Measurements from ENCODE around the gene IGSF23.

IGSF23 gene

DNA sequence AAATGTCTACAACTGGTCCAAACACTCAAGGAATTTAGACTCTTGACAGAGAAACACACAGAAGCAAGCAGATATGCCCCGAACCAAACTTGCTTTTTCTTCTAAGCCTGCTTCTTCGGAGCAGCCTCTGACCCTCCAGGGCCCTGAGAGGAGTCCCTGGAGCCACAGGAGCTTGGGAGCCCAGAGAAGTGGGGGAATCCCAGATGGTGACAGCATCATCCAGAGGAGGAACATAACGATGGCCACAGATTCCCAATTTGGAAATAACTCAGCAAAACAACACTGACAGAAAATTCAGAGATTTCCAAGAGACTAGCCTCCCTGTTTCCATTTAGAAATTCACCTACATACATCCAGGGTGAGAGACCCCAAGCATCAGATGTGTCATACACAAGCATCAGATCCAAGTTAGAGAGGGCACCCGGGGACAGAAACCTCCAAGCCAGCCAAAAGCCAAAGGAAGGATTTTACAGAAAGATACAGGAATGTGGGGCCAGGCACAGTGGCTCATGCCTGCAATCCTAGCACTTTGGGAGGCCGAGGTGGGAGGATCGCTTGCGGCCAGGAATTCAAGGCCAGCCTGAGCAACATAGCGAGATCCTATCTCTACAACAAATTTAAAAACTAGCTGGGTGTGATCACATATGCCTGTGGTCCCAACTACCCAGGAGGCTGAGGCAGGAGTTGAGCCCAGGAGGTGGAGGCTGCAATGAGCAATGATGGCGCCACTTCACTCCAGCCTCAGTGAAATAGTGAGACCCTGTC lies 28.3 kb downstream of the IGSF23 start:
- no peak for DNase-seq (ENCODE audit: low read depth in 2 of 2)

DNA sequence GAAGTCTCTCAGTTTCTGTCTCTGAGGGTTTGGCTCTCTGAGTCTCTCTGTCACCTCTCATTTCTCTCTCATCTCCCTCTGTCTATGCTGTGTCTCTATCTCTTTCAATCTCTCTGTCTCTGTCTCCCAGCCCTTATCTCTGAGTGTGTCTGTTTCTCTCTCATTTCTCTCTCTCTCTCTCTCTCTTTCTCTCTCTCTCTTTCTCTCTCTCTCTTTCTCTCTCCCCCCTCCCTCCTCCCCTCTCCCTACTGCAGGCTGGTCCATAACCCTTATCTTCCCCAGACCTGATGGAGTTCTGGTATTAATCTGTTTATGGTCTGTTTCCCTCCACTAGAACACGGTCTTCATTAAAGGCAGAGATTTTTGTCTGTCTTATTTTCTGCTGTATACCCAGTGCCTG lies 29.0 kb downstream of the IGSF23 start:
- DNase-seq (ENCODE audit: low read depth in 2 of 2) = no peak

GRCh38 chr19:44643605-44644401 lies 30.4 kb downstream of the IGSF23 start, which contains the start of gene PVR:
Gene PVR (plus strand): TSS chr19:44643910. CDS start chr19:44644097, 187 bp downstream.
- DNase-seq (ENCODE audit: low read depth in 2 of 2) = peak in 1 of 2 donors; percentile 22

GRCh38 chr19:44644402-44645016 lies 31.1 kb downstream of the IGSF23 start:
- DNase-seq (ENCODE audit: low read depth in 2 of 2) = no peak

GRCh38 chr19:44645407-44646048 lies 32.2 kb downstream of the IGSF23 start:
- DNase-seq (ENCODE audit: low read depth in 2 of 2) = no peak

DNA sequence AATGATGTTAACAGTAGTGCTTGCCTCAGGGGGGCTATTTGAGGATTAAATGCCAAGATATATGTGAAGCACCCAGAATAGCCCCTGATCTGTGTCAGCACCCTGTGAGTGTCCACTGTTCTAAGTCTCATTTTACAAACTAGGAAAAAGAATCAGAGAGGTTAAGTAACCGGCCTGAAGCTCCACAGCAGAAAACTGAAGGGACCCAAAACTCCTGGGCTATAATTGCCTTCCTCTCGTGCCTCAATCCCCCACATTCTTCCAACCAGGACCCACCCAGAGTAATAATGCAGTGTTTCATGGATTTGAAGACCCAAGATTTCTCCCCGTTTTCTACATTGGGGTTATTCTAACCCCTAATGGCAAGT lies 32.7 kb downstream of the IGSF23 start:
- no peak for DNase-seq (ENCODE audit: low read depth in 2 of 2)

DNA sequence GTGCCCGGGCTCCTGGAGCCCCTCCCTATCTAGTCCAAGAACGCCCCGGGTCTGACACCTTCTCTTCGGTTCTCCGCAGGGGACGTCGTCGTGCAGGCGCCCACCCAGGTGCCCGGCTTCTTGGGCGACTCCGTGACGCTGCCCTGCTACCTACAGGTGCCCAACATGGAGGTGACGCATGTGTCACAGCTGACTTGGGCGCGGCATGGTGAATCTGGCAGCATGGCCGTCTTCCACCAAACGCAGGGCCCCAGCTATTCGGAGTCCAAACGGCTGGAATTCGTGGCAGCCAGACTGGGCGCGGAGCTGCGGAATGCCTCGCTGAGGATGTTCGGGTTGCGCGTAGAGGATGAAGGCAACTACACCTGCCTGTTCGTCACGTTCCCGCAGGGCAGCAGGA lies 33.8 kb downstream of the IGSF23 start:
- no peak for DNase-seq (ENCODE audit: low read depth in 2 of 2)

DNA sequence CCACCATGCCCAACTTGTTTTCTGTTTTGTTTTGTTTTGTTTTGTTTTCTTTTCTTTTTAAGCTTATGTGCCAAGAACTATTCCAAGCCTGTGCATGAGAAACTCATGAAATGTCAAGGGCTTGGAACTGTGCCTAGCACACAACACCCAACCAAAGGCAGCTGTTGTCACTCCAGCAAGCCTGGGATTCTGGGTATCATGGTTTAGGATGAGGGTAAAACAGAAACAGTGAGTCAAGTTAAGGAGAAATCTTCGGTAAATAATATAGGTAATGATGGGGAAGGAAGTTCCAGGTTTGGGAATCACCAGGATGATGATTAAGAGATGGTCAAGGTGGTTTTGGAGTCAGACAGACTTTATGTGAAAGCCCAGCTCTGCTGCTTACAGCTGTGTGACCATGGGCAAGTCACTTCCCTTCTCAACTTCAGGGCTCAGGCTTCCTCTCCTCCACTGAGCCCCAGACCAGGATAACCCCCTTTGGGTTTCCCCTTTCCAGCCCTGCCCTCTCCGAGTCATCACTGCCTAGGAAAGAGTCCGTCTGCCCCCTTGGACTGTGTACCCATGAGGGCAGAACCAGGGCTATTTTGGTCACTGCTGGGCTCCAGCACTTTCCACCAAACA lies 35.4 kb downstream of the IGSF23 start:
- DNase-seq (ENCODE audit: low read depth in 2 of 2) = no peak

- no peak for DNase-seq (ENCODE audit: low read depth in 2 of 2)
These were observed 36.3 kb downstream of the IGSF23 start for GRCh38 chr19:44649578-44650145.

DNA sequence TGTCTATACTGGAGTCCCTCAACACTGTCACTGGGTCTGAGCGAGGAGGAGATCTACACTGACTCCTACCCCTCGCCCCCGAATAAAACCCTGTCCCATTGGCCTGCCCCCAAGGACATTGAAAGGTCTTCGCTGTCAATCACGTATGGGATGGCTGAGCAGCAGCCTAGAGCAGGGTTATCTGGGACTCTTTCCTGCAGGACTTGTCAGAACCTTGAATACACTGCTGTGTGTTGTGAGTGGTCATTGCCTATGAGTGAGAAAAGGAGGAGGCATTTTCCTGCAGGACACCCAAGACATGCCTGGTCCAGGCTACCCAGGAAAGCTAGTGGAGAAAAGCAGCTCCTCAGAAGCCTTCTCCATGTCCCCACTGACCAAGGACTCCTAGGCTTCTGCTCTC lies 40.0 kb downstream of the IGSF23 start:
- no peak for DNase-seq (ENCODE audit: low read depth in 2 of 2)

DNA sequence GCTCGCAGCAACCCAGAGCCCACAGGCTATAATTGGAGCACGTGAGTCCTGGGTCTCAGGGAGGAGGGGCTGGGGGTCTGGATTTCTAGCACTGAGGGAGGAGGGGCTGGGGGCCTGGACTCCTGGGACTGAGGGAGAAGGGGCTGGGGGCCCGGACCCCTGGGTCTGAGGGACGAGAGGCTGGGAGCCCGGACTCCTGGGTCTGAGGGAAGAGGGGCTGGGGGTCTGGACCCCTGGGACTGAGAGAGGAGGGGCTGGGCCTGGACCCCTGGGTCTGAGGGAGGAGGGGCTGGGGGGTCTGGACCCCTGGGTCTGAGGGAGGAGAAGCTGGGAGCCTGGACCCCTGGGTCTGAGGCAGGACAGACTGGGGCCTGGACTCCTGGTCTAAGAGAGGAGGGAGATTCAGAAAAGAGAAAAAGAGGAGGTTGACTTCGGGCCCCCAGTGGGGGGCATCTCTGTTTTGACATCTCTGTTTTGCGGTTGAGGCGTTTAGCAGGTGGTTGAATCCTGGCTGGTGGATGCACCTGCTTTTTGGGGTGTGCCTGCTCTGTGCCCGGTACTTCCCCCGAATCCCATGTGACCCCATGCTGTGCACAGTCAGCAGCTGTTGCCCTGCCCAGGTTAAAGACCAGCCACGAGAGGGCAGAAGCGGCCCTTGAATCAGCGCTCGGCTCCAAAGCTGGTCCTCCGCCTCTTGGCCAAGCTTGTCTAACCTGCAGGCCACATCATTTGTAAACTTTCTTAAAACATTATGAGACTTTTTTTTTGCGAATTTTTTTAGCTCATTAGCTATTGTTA lies 40.8 kb downstream of the IGSF23 start:
- DNase-seq (ENCODE audit: low read depth in 2 of 2) = peak; percentile 34 to 39

DNA sequence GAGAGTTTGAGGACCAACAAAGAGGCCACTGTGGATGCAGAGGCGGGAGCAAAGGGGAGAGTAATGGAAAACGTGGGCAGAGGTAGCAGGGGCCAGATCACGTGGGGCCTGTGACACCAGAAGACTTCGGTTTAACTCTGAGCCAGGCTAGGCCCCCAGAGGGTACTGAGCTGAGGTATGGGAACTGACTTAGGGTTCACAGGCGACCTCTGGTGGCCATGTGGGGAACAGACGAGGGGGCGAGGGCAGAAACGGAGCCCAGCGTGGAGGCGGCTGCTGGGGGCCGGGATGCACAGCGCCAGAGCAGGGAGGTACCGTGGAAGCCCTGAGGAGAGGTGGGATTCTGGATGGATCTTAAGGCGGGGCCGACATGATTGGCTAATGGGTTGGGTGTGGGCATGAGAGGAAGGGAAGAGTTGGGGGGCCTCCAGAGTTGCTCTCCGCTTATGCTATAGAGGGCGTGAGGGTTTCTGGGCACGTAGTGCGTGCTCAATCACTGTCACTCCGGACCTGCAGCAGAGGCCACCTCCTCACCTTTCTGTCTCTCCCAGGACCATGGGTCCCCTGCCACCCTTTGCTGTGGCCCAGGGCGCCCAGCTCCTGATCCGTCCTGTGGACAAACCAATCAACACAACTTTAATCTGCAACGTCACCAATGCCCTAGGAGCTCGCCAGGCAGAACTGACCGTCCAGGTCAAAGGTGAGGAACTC lies 44.0 kb downstream of the IGSF23 start:
- DNase-seq (ENCODE audit: low read depth in 2 of 2) = peak; percentile 38 to 50

DNA sequence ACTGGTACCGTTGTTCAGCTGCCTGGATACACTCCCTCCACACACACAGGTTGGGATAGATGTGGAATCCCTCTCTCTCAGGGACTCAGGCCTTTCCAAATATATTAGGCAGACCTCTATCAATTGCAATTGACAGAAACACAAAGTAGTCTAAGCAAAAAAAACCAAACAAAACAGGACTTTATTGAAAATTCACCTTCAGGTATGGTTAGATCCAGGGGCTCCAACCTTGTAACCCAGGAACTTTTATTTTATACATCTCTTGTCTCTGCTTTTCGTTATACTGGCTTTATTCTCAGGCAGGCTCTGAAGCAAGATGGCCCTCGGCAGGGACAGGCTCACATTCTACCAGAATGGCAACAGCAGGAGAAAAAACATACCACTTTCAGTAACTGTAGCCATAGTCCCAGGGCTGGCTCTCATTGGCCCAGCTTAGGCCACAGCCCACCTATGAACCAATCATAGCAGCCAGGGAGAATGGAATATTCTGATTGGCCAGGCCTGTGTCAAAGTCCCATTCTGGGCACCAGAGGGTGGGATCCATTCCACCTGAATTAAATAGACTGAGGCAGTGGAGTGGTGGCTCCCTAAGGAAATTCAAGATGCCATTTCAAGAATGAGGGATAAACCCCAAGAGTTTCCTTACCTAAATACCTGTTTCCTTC lies 44.8 kb downstream of the IGSF23 start:
- DNase-seq (ENCODE audit: low read depth in 2 of 2) = no peak

DNA sequence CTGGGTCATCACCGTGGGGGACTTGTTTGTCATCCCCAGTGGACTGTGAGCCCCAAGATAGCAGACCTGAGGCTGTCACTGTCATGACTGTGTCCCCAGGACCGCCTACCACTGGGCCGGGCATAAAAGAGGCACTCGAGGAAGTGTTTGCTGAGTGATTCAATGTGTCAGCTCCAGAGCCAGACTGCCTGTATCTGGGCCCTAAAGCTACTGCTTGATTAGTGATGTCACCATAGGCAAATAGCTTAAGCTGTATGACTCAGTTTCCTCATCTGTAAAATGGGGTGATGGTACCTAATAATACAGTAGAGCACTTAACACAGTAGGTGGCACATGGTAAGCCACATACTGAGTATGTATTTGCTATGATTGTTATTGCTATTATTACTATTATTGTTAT lies 46.7 kb downstream of the IGSF23 start:
- DNase-seq (ENCODE audit: low read depth in 2 of 2) = no peak

DNA sequence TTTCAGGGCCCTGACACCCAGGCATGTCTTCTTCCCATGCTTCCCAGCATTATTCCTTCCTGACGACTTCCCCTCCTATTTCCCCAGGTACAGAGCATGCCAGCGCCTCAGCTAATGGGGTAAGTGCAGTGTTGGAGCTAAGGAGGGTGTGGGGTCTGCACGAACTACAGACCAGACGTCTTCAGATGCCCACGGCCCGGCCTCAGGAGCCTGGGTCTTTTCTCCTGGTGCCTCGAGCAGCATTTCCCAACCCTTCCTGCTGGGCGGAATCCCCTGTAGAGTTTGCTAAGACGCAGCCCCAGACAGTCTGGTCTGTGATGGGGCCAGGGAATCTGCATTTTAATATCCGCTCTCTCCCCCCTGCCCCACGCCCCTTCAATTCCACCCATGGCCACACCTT lies 47.8 kb downstream of the IGSF23 start:
- no peak for DNase-seq (ENCODE audit: low read depth in 2 of 2)

DNA sequence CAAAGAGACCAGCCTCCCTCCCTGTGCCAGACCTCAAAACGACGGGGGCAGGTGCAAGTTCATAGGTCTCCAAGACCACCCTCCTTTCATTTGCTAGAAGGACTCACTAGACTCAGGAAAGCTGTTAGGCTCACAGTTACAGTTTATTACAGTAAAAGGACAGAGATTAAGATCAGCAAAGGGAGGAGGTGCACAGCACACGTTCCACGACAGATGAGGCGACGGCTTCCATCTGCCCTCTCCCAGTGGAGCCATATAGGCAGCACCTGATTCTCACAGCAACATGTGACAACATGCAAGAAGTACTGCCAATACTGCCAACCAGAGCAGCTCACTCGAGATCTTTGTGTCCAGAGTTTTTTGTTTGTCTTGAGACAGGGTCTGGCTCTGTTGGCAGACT lies 48.5 kb downstream of the IGSF23 start:
- DNase-seq (ENCODE audit: low read depth in 2 of 2) = no peak

- DNase-seq (ENCODE audit: low read depth in 2 of 2) = no peak
These were observed 49.5 kb downstream of the IGSF23 start for GRCh38 chr19:44662691-44663385.

GRCh38 chr19:44663996-44664395 lies 50.6 kb downstream of the IGSF23 start:
- no peak for DNase-seq (ENCODE audit: low read depth in 2 of 2)

GRCh38 chr19:44664976-44665375 lies 51.6 kb downstream of the IGSF23 start:
- no peak for DNase-seq (ENCODE audit: low read depth in 2 of 2)
